Measurements from ENCODE around the gene KLHL29. TPM values are rescaled to one million over a fixed set of nuclear protein-coding genes. Genes with fewer than 3 reads are reported as not detected.

The KLHL29 gene
- total RNA-seq, 1 donor = 14.7 TPM

DNA sequence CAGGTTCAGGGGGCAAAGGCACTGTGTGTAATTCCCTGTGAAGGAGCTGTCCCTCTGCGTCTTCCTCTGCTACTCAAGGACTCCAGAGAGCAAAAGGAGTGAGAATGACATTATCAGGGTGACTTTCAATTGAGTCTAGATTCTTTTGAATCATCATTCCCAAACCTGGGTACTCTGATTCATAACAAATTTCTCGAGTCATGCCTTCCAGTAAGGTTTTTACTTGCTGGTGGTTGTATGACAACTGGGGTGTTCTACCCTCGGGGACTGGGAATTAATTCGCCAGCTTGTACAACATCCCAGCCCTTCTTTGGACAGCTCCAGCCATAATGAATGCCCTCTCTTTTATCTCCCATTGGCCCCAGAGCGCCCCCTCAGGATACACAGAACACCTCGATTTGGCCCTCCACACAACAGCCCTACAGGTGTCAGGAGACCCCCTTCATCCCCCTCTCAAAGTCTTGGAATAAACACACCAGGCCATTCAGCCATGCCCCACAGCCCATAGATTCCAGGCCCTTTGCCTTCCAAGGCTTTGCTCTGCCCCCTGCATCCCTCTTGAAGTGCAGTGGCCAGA, 254.5 kb downstream of the KLHL29 start:
- TF ChIP-seq, protein P1, sequence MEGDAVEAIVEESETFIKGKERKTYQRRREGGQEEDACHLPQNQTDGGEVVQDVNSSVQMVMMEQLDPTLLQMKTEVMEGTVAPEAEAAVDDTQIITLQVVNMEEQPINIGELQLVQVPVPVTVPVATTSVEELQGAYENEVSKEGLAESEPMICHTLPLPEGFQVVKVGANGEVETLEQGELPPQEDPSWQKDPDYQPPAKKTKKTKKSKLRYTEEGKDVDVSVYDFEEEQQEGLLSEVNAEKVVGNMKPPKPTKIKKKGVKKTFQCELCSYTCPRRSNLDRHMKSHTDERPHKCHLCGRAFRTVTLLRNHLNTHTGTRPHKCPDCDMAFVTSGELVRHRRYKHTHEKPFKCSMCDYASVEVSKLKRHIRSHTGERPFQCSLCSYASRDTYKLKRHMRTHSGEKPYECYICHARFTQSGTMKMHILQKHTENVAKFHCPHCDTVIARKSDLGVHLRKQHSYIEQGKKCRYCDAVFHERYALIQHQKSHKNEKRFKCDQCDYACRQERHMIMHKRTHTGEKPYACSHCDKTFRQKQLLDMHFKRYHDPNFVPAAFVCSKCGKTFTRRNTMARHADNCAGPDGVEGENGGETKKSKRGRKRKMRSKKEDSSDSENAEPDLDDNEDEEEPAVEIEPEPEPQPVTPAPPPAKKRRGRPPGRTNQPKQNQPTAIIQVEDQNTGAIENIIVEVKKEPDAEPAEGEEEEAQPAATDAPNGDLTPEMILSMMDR (IDR thresholded peaks at IDR 0.05; ENCODE audit: insufficient read depth, low read depth, low read length) = no peak
- no peak overlapping the region for H3K4me3 ChIP-seq (ENCODE audit: low read depth, low read length)
- DNase-seq (ENCODE audit: low read depth) = no peak

DNA sequence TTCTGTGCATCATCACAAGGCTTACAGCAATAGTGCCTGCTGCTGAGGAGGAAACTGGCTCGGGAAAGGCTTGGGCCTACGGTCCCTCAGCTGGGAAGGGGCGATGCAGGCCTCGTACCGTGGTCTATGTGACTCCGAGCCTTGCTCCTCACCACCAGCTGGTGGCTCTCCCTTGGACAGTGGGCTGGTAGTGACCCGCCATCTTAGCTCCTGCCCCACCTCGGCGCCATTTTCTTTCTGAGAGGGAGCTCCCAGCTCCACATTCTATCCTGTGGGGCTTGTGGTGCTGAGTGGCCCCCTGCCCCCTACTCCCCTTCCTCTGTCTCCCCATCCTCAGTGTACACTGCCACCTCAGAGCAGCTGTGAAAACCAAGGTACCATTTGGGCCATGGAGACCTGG, 255.7 kb downstream of the KLHL29 start:
- TF ChIP-seq, protein P1 (IDR thresholded peaks at IDR 0.05; ENCODE audit: insufficient read depth, low read depth, low read length) = no peak
- no peak for DNase-seq (ENCODE audit: low read depth)
- H3K4me3 ChIP-seq (ENCODE audit: low read depth, low read length) = no peak overlapping the region

DNA sequence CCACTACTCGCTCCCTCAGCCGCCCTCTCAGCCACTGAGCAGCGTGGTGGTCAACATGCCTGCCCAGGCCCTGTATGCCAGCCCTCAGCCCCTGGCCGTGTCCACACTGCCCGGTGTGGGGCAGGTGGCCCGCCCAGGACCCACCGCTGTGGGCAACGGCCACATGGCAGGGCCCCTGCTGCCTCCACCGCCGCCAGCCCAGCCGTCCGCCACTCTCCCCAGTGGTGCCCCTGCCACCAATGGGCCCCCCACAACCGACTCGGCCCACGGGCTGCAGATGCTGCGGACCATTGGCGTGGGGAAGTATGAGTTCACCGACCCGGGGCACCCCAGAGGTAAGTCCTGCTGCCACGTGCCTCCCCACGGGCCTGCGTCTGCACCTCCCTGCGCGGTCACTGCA, 257.5 kb downstream of the KLHL29 start:
- TF ChIP-seq, protein P1 (IDR thresholded peaks at IDR 0.05; ENCODE audit: insufficient read depth, low read depth, low read length) = no peak
- no peak overlapping the region for H3K4me3 ChIP-seq (ENCODE audit: low read depth, low read length)
- no peak for DNase-seq (ENCODE audit: low read depth)

DNA sequence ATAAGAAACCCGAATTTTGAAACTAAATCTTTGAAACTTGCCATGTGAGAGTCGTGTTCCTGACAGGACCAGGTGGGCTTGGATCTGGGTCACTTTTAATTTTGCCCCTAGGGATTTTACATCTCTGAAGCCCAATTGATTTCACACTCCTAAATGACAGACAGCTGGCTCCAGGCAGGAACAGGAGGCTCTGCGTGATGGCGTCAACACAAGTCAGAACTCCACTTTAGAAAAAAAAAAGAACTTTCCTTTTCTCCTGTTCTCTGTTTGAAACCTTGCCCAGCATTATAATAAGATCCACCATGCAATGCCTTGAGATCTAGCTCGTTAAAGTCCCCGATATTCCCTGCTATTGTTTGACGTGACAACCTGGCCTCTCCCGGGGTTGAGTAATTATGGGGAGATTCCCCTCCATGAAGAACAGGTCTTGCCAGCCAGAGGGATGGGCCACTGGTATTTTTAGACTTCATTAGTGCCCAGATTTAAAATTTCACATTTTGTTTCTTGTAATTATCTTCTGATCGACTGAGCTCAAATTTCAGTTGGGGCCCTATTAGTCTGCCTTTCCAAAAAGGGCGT, 260.3 kb downstream of the KLHL29 start:
- H3K4me3 ChIP-seq (ENCODE audit: low read depth, low read length) = no peak overlapping the region
- DNase-seq (ENCODE audit: low read depth) = no peak
- TF ChIP-seq, protein P1 (IDR thresholded peaks at IDR 0.05; ENCODE audit: insufficient read depth, low read depth, low read length) = no peak

DNA sequence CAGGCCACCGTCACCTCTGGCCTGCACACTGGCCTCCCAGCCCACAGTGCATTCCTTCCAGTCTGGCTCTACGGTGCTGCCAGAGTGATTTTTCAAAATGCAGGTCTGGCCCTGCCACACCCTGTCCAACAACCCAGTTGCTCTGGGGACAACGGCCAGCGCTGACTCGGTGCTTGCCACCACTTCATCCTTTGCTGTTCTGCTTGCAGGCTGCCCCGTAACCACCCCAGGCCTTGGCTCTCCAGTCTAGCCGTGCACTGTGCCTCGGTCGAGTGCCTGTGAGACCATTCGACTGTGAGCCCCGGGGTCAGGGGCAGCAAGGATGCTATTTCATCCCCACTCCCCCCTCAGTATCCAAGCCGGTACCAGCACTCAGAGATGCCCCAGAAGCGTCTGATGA, 262.6 kb downstream of the KLHL29 start:
- no peak for DNase-seq (ENCODE audit: low read depth)
- H3K4me3 ChIP-seq (ENCODE audit: low read depth, low read length) = no peak overlapping the region
- TF ChIP-seq, protein P1 (IDR thresholded peaks at IDR 0.05; ENCODE audit: insufficient read depth, low read depth, low read length) = no peak

DNA sequence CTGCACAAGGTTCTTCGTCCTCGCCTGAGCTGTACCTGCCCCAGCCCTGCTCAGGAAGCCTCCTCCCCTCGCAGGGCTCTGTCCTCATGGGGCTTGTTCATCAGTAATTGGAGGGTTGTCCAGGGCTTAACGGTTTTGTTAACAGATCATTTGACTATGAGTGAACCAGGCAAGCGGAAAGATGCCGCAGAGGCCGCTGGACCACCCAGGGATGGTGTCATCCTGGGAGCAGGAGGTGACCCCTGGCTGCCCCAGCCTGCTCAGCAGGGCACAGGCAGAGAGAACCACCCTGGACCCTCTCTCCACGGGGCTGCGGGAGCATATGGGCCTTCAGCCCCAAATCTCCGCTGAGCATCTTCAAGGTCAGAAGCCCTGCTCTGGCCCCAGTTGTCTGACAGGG, 264.3 kb downstream of the KLHL29 start:
- DNase-seq (ENCODE audit: low read depth) = no peak
- TF ChIP-seq, protein P1 (IDR thresholded peaks at IDR 0.05; ENCODE audit: insufficient read depth, low read depth, low read length) = no peak
- no peak overlapping the region for H3K4me3 ChIP-seq (ENCODE audit: low read depth, low read length)

DNA sequence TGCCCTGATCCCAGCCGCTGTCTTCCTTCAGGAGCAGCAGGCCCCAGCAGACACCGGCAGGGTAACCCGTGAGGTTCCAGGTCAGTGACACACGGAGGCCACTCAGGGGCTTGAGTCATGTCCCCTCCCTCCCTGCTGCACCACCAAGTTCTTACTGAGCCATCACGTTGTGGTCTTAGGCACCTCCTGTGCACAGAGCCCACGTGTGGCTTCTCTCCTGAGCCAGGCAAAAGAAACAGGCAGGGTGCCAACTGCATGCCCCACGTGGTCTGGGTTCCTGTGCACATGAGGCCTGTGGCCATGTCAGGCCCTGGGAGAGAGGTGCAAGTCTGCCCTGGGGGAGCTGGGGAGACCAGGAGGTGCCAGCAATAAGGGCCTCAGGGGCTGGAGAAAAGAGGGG, 264.8 kb downstream of the KLHL29 start:
- no peak overlapping the region for H3K4me3 ChIP-seq (ENCODE audit: low read depth, low read length)
- TF ChIP-seq, protein P1 (IDR thresholded peaks at IDR 0.05; ENCODE audit: insufficient read depth, low read depth, low read length) = no peak
- DNase-seq (ENCODE audit: low read depth) = no peak

All from fibroblast of villous mesenchyme (primary cell).